Measurements from ENCODE around the gene CREB5. TPM values are rescaled to one million over a fixed set of nuclear protein-coding genes. Genes with fewer than 3 reads are reported as not detected.

The CREB5 gene
- total and polyA plus RNA-seq, 2 donors (not counting 3 experiments of a cell fraction or from before 2014, with no cell fraction given), result 19.6 to 28.4 TPM

DNA sequence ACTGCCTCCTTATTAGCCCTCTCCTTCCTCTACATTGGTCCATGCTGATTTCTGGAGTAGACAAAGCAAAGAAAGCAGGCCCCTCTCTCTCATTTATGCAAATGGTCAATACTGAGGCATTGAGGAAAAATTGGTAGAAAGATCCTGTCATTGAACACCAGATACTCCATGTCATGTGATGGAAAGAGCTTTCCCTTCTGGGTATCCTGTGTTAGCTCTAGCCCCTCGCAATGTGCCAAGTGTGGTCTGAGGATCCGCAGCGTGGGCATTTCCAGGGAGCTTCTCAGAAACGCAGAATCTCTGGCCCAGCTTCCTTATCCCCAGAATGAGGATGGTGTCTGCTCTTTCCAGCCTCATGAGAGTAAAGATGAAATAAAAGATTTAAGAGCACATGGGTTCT lies 159.1 kb downstream of the CREB5 start:
- no peaks in the 10 kb centered on the region for H3K36me3 ChIP-seq (ENCODE audit: control insufficient read depth in 2 of 2, extremely low read depth in 1 of 2, insufficient read depth in 2 of 2, low read length in 2 of 2)
- dilution Hi-C loops (cut with MboI; ENCODE audit: extremely low pct_ligation_motif_present, low sequenced_read_pairs), result no loop called here
- no peak overlapping the region for H2AFZ ChIP-seq (ENCODE audit: low read depth, low read length)
- DNase-seq (ENCODE audit: low read depth, low spot score), result no peak
- no peaks in the 10 kb centered on the region for H3K9me1 ChIP-seq (replicated peaks; ENCODE audit: control insufficient read depth, extremely low read depth, insufficient read depth, low read length)
- peaks cover 4 to 10% of the 10 kb centered on the region in 2 experiments for H3K27me3 ChIP-seq (ENCODE audit: control insufficient read depth in 2 of 2, insufficient read depth in 2 of 2, low read length in 2 of 2)
- no peaks in the 10 kb centered on the region for H3K79me2 ChIP-seq (ENCODE audit: control insufficient read depth, insufficient read depth, low read length)
- FAIRE-seq, result no peak
- H3K27ac ChIP-seq (ENCODE audit: insufficient read depth, low read depth, low read length), result no peak overlapping the region
- H3K4me1 ChIP-seq (ENCODE audit: control insufficient read depth, extremely low read depth, insufficient read depth, low read length), result peaks cover 18% of the 10 kb centered on the region
- BruUV-seq (replicated peaks), result no TSS peak
- CTCF ChIA-PET, result no interaction called here
- no peak overlapping the region for H3K4me3 ChIP-seq (replicated peaks in 1 of 3; ENCODE audit: insufficient read depth in 1 of 3, low read depth in 1 of 3, low read length in 3 of 3)
- TF ChIP-seq POLR2AphosphoS5 (IDR thresholded peaks at IDR 0.05; ENCODE audit: insufficient read depth, low read depth, low read length), result no peak
- no peak for TF ChIP-seq FOS (IDR thresholded peaks at IDR 0.05; ENCODE audit: borderline replicate concordance, insufficient read depth, low read length)
- TF ChIP-seq GATA2 (IDR thresholded peaks at IDR 0.05; ENCODE audit: insufficient read depth, insufficient read length, low read depth, low read length), result no peak
- H3K9me3 ChIP-seq (replicated peaks; ENCODE audit: control insufficient read depth, insufficient read depth, low read length), result no peaks in the 10 kb centered on the region
- intact Hi-C loops (cut with micrococcal nuclease), result loop anchor here (5.0 kb wide), 1 partner anchor 61 kb away; no protein-coding TSS in a partner anchor
- POLR2A ChIA-PET, result no interaction called here
- H4K20me1 ChIP-seq (replicated peaks; ENCODE audit: control insufficient read depth, extremely low read depth, insufficient read depth, low read length), result no peaks in the 10 kb centered on the region
- no peak overlapping the region for H3K4me2 ChIP-seq (ENCODE audit: insufficient read depth, low read length)
- no peak overlapping the region for H3K9ac ChIP-seq (replicated peaks; ENCODE audit: extremely low read depth, insufficient read depth, low read length)

DNA sequence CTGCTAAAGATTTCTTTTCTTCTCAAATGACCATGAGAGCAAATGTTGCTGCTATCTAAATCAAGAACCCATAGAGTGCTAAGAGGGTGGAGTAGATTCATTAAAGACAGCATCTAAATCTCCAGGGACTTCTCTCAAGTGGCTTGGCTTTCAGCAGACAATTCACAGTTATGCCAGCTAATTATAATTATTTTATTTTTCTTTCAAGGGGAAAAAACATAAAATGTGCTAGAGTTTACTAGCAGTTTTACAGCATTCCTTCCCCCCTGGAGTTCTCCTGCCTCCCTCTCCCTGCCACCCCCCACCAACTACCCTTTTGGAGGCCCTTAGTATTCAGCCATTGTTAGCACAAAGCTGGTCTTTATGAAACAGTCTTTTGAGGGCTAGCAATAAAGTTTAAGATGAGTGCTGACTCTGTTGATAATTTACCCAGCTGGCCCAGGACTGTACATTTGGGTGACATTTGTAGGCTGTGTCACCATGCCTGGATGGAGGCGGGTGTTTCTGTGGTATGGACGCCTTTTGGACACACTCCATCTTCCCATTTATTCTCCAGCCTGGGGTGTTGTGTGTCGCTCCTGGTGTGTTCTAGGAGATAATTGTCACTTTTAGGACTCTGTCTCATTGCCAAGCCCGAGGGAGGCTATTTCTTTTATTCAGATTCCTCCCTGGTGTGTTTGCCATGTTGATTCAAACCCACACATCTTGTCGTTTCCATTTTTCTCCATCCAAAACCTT lies 160.2 kb downstream of the CREB5 start:
- H3K27me3 ChIP-seq (ENCODE audit: control insufficient read depth in 2 of 2, insufficient read depth in 2 of 2, low read length in 2 of 2), result peaks cover 4 to 10% of the 10 kb centered on the region in 2 experiments
- ChIA-PET CTCF (interaction anchor here (0.7 to 1.5 kb wide), 6 partner anchors 16 to 172 kb away, joined by 3 to 6 read pairs (median 4); no protein-coding TSS in a partner anchor), POLR2A (no interaction called here)
- H3K4me1 ChIP-seq (ENCODE audit: control insufficient read depth, extremely low read depth, insufficient read depth, low read length), result peaks cover 21% of the 10 kb centered on the region
- no peaks in the 10 kb centered on the region for H3K9me3 ChIP-seq (replicated peaks; ENCODE audit: control insufficient read depth, insufficient read depth, low read length)
- no peaks in the 10 kb centered on the region for H4K20me1 ChIP-seq (replicated peaks; ENCODE audit: control insufficient read depth, extremely low read depth, insufficient read depth, low read length)
- intact Hi-C loops (cut with micrococcal nuclease) (loop anchor here (1.0 to 5.0 kb wide), 4 partner anchors 33 to 163 kb away; no protein-coding TSS in a partner anchor), dilution Hi-C loops (cut with MboI; ENCODE audit: extremely low pct_ligation_motif_present, low sequenced_read_pairs) (no loop called here)
- no peak overlapping the region for H2AFZ ChIP-seq (ENCODE audit: low read depth, low read length)
- no peak overlapping the region for H3K9ac ChIP-seq (replicated peaks; ENCODE audit: extremely low read depth, insufficient read depth, low read length)
- DNase-seq (ENCODE audit: low read depth, low spot score) (no peak), FAIRE-seq (no peak)
- BruUV-seq (replicated peaks), result no TSS peak
- no peaks in the 10 kb centered on the region for H3K79me2 ChIP-seq (ENCODE audit: control insufficient read depth, insufficient read depth, low read length)
- no peaks in the 10 kb centered on the region for H3K9me1 ChIP-seq (replicated peaks; ENCODE audit: control insufficient read depth, extremely low read depth, insufficient read depth, low read length)
- no peak overlapping the region for H3K27ac ChIP-seq (ENCODE audit: insufficient read depth, low read depth, low read length)
- H3K36me3 ChIP-seq (ENCODE audit: control insufficient read depth in 2 of 2, extremely low read depth in 1 of 2, insufficient read depth in 2 of 2, low read length in 2 of 2), result no peaks in the 10 kb centered on the region
- no peak overlapping the region for H3K4me2 ChIP-seq (ENCODE audit: insufficient read depth, low read length)
- TF ChIP-seq POLR2AphosphoS5 (IDR thresholded peaks at IDR 0.05; ENCODE audit: insufficient read depth, low read depth, low read length) (no peak), EZH2 (IDR thresholded peaks at IDR 0.05; ENCODE audit: borderline replicate concordance, low read depth, low read length, severe bottlenecking) (no peak), JUN (IDR thresholded peaks at IDR 0.05; ENCODE audit: borderline replicate concordance, insufficient read depth, insufficient read length, low read depth) (no peak), MYC (IDR thresholded peaks at IDR 0.05; ENCODE audit: low read depth, low read length) (no peak), GATA2 (IDR thresholded peaks at IDR 0.05; ENCODE audit: insufficient read depth, insufficient read length, low read depth, low read length) (no peak), FOS (IDR thresholded peaks at IDR 0.05; ENCODE audit: borderline replicate concordance, insufficient read depth, low read length) (no peak), POLR2A (IDR thresholded peaks at IDR 0.05; ENCODE audit: low read depth, low read length) (no peak)
- TF ChIP-seq, protein P1, sequence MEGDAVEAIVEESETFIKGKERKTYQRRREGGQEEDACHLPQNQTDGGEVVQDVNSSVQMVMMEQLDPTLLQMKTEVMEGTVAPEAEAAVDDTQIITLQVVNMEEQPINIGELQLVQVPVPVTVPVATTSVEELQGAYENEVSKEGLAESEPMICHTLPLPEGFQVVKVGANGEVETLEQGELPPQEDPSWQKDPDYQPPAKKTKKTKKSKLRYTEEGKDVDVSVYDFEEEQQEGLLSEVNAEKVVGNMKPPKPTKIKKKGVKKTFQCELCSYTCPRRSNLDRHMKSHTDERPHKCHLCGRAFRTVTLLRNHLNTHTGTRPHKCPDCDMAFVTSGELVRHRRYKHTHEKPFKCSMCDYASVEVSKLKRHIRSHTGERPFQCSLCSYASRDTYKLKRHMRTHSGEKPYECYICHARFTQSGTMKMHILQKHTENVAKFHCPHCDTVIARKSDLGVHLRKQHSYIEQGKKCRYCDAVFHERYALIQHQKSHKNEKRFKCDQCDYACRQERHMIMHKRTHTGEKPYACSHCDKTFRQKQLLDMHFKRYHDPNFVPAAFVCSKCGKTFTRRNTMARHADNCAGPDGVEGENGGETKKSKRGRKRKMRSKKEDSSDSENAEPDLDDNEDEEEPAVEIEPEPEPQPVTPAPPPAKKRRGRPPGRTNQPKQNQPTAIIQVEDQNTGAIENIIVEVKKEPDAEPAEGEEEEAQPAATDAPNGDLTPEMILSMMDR (IDR thresholded peaks at IDR 0.05; ENCODE audit: extremely low read depth in 1 of 2, insufficient read depth in 1 of 2, low read depth in 1 of 2, low read length in 2 of 2), result no peak
- TF ChIP-seq, protein P2, sequence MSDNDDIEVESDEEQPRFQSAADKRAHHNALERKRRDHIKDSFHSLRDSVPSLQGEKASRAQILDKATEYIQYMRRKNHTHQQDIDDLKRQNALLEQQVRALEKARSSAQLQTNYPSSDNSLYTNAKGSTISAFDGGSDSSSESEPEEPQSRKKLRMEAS (IDR thresholded peaks at IDR 0.05; ENCODE audit: insufficient read depth, insufficient read length), result no peak
- no peak overlapping the region for H3K4me3 ChIP-seq (replicated peaks in 1 of 3; ENCODE audit: insufficient read depth in 1 of 3, low read depth in 1 of 3, low read length in 3 of 3)

Data from endothelial cell of umbilical vein (primary cell).